ENCODE measurements around the gene SSR1. TPM values are rescaled to one million over a fixed set of nuclear protein-coding genes. Genes with fewer than 3 reads are reported as not detected.

Gene SSR1
- total and polyA plus RNA-seq, 2 of the 13 experiments (the other 11 are each of a cell fraction or from before 2014, with no cell fraction given), result 203 to 243 TPM

- no peak for TF ChIP-seq ZNF318 (CRISPR knock-in tag; IDR thresholded peaks at IDR 0.05)
Measured at GRCh38 chr6:7239590-7239948, 73.4 kb downstream of the SSR1 start (continued).

GRCh38 chr6:7238900-7239589 is 74.0 kb downstream of the SSR1 start:
- Histone ChIP-seq H3K27ac (ENCODE audit: extremely low read length, insufficient read depth, low read length) (peak overlapping the region; percentile 90), H3K36me3 (replicated peaks in 1 of 2; ENCODE audit: control insufficient read depth in 1 of 2, insufficient read depth in 2 of 2, low read length in 2 of 2) (peaks cover 4 to 35% of the 10 kb centered on the region in 2 experiments; a peak in 3 of 5 replicates), H3K4me3 (replicated peaks in 1 of 3; ENCODE audit: insufficient read depth in 1 of 3, low read depth in 2 of 3, low read length in 3 of 3) (peak overlapping the region in 1 of 3 experiments; percentile 34; a peak in 2 of 6 replicates), H3K27me3 (ENCODE audit: control insufficient read depth in 1 of 2, insufficient read depth in 2 of 2, low read length in 2 of 2) (no peaks in the 10 kb centered on the region), H3K9ac (ENCODE audit: insufficient read depth, low read depth, low read length) (peak overlapping the region; percentile 68), H3K4me2 (ENCODE audit: low read depth, low read length) (peak overlapping the region; percentile 68), H3K79me2 (ENCODE audit: insufficient read depth, low read length) (peaks cover 14% of the 10 kb centered on the region), H3K9me3 (ENCODE audit: low read length) (no peaks in the 10 kb centered on the region), H2AFZ (ENCODE audit: low read length) (no peak overlapping the region), H4K20me1 (ENCODE audit: insufficient read depth, low read length) (peaks cover 12% of the 10 kb centered on the region; the same call in 1 of the 2 replicates), H3K4me1 (ENCODE audit: insufficient read depth, low read length) (peaks cover 99% of the 10 kb centered on the region)
- ChIA-PET CTCF (ENCODE audit: low intra/inter-chr PET ratio, low total read pairs) (interaction anchor here (1.3 to 2.4 kb wide), 2 partner anchors 515 to 562 kb away, joined by 7 to 13 read pairs; no protein-coding TSS in a partner anchor), POLR2A (interaction anchor here (1.1 to 1.5 kb wide), 3 partner anchors 151 to 552 kb away, joined by 3 to 4 read pairs (median 4); partner anchors contain the start of genes CAGE1 and RIOK1)
- FAIRE-seq, result peak; percentile 42
- in situ Hi-C loops (cut with HindIII; ENCODE audit: extremely low pct_ligation_motif_present, low pct_unique_long_range_greater_than_20kb) (no loop called here), intact Hi-C loops (cut with micrococcal nuclease; ENCODE audit: unreplicated experiment) (loop anchor here (1.0 to 2.0 kb wide), 2 partner anchors 78 to 130 kb away; no protein-coding TSS in a partner anchor)
- no TSS peak for BruUV-seq (replicated peaks)
- peak; percentile 80 for ATAC-seq
- WGBS (ENCODE audit: low lambda C conversion rate), result 12% methylated on average over 10 of the region's 10 CpGs
- DNase-seq (ENCODE audit: low spot score), result peak; percentile 94
- TF ChIP-seq SRY (CRISPR knock-in tag; IDR thresholded peaks at IDR 0.05), result peak; percentile 50; the same call in 1 of the 2 replicates
- TF ChIP-seq CAMTA2 (CRISPR knock-in tag; IDR thresholded peaks at IDR 0.05; ENCODE audit: borderline replicate concordance), result no peak
- no peak for TF ChIP-seq ZNF12 (CRISPR knock-in tag; IDR thresholded peaks at IDR 0.05)
- no peak for TF ChIP-seq ZFP41 (CRISPR knock-in tag; IDR thresholded peaks at IDR 0.05; ENCODE audit: borderline replicate concordance)
- TF ChIP-seq HMG20B (CRISPR knock-in tag; conservative IDR thresholded peaks at IDR 0.05), result no peak
